ACC112 (cell line): Measurements from ENCODE around the gene PAF1.
A peak's percentile ranks its signal among the peaks of the same experiment; 100 is the strongest.

ENCODE experiments used
- H2AFZ ChIP-seq: fragments of 200-600 bp; sonication (generic); one replicate; pipeline ENCODE4 v1.6.0; 2017; ENCODE audit warnings: antibody characterized with exemption, low read length; ENCODE audit not compliant: unreplicated experiment
- H3K27ac ChIP-seq: fragments of 200-600 bp; sonication (generic); 2 replicates; pipeline ENCODE4 v1.5.1; 2014; ENCODE audit warnings: low read depth, mild to moderate bottlenecking, antibody characterized with exemption, low read length, moderate library complexity
- H3K27me3 ChIP-seq: fragments of 200-600 bp; sonication (generic); 2 replicates; pipeline ENCODE4 v1.6.1; 2014; ENCODE audit warnings: mild to moderate bottlenecking, antibody characterized with exemption, low read length, moderate library complexity, mixed read lengths; ENCODE audit not compliant: insufficient read depth
- H3K36me3 ChIP-seq: fragments of 200-600 bp; sonication (generic); 2 replicates; pipeline ENCODE4 v1.6.1; 2016; ENCODE audit warnings: mild to moderate bottlenecking, antibody characterized with exemption, low read length, moderate library complexity, mixed read lengths; ENCODE audit not compliant: insufficient read depth
- H3K4me1 ChIP-seq: fragments of 200-600 bp; sonication (generic); one replicate; pipeline ENCODE4 v1.6.1; 2016; ENCODE audit warnings: low read length, mixed read lengths; ENCODE audit not compliant: insufficient read depth, unreplicated experiment, control insufficient read depth
- H3K4me3 ChIP-seq: fragments of 200-600 bp; sonication (generic); 2 replicates; pipeline ENCODE4 v1.5.1; 2014; ENCODE audit warnings: mild to moderate bottlenecking, low read depth, low read length
- H3K79me2 ChIP-seq: fragments of 200-600 bp; sonication (generic); one replicate; pipeline ENCODE4 v1.6.0; 2016; ENCODE audit warnings: low read length; ENCODE audit not compliant: control insufficient read depth, unreplicated experiment, insufficient read depth

Gene PAF1

GRCh38 chr19:39410017-39410830, 19.3 kb upstream of the PAF1 start:
- peaks cover 22% of the 10 kb centered on the region for H3K4me1 ChIP-seq
- H3K27ac ChIP-seq = peak overlapping the region; percentile 98
- H3K4me3 ChIP-seq = peak overlapping the region; percentile 82
- H3K79me2 ChIP-seq = peaks cover 39% of the 10 kb centered on the region
- H3K36me3 ChIP-seq = peaks cover 17% of the 10 kb centered on the region; the same call in 1 of the 2 replicates
- H3K27me3 ChIP-seq = no peaks in the 10 kb centered on the region
- no peak overlapping the region for H2AFZ ChIP-seq

- Histone ChIP-seq H3K36me3 (peaks cover 17% of the 10 kb centered on the region; the same call in 1 of the 2 replicates), H3K4me3 (peak overlapping the region; percentile 82), H3K27ac (peak overlapping the region; percentile 98), H2AFZ (no peak overlapping the region), H3K27me3 (no peaks in the 10 kb centered on the region), H3K4me1 (peaks cover 21% of the 10 kb centered on the region), H3K79me2 (peaks cover 33% of the 10 kb centered on the region)
Measured at GRCh38 chr19:39409208-39410016, 18.5 kb upstream of the PAF1 start.

GRCh38 chr19:39408392-39409207, 17.7 kb upstream of the PAF1 start:
- H3K27ac ChIP-seq = peak overlapping the region; percentile 98
- peaks cover 14% of the 10 kb centered on the region for H3K4me1 ChIP-seq
- H3K79me2 ChIP-seq = peaks cover 27% of the 10 kb centered on the region
- peak overlapping the region; percentile 82 for H3K4me3 ChIP-seq
- peaks cover 17% of the 10 kb centered on the region; the same call in 1 of the 2 replicates for H3K36me3 ChIP-seq
- no peak overlapping the region for H2AFZ ChIP-seq
- H3K27me3 ChIP-seq = no peaks in the 10 kb centered on the region

- peak overlapping the region; percentile 98 for H3K27ac ChIP-seq
- peaks cover 27% of the 10 kb centered on the region for H3K79me2 ChIP-seq
- H2AFZ ChIP-seq = no peak overlapping the region
- peaks cover 19% of the 10 kb centered on the region for H3K4me1 ChIP-seq
- no peaks in the 10 kb centered on the region for H3K27me3 ChIP-seq
- peak overlapping the region; percentile 82 for H3K4me3 ChIP-seq
- H3K36me3 ChIP-seq = peaks cover 17% of the 10 kb centered on the region; the same call in 1 of the 2 replicates
Measured at GRCh38 chr19:39407660-39408391, 16.9 kb upstream of the PAF1 start.

- Histone ChIP-seq H3K27ac (peak overlapping the region; percentile 98), H3K27me3 (no peaks in the 10 kb centered on the region), H3K4me1 (peaks cover 22% of the 10 kb centered on the region), H3K79me2 (peaks cover 27% of the 10 kb centered on the region), H2AFZ (no peak overlapping the region), H3K36me3 (peaks cover 17% of the 10 kb centered on the region; the same call in 1 of the 2 replicates), H3K4me3 (peak overlapping the region; percentile 82)
Measured at GRCh38 chr19:39407410-39407659, 16.4 kb upstream of the PAF1 start.

- H3K36me3 ChIP-seq = peaks cover 17% of the 10 kb centered on the region; the same call in 1 of the 2 replicates
- H3K27me3 ChIP-seq = no peaks in the 10 kb centered on the region
- H3K4me1 ChIP-seq = peaks cover 27% of the 10 kb centered on the region
- no peak within 1 kb of the TSS for H2AFZ ChIP-seq
- H3K79me2 ChIP-seq = peaks cover 27% of the 10 kb centered on the region
- H3K27ac ChIP-seq = peak within 1 kb of the TSS; percentile 98
- peak within 1 kb of the TSS; percentile 82 for H3K4me3 ChIP-seq
Measured at GRCh38 chr19:39406656-39407409, 15.9 kb upstream of the PAF1 start, which contains the start of gene ZFP36. TSS of gene ZFP36 (plus strand) at chr19:39406847. CDS start at chr19:39406905, 58 bp downstream.

- peaks cover 27% of the 10 kb centered on the region for H3K79me2 ChIP-seq
- no peaks in the 10 kb centered on the region for H3K27me3 ChIP-seq
- peaks cover 17% of the 10 kb centered on the region; the same call in 1 of the 2 replicates for H3K36me3 ChIP-seq
- H3K27ac ChIP-seq = peak overlapping the region; percentile 69
- no peak overlapping the region for H2AFZ ChIP-seq
- peaks cover 30% of the 10 kb centered on the region for H3K4me1 ChIP-seq
- H3K4me3 ChIP-seq = peak overlapping the region; percentile 82
Measured at GRCh38 chr19:39405958-39406655, 15.2 kb upstream of the PAF1 start.

- peaks cover 27% of the 10 kb centered on the region for H3K4me1 ChIP-seq
- H3K79me2 ChIP-seq = peaks cover 27% of the 10 kb centered on the region
- no peaks in the 10 kb centered on the region for H3K27me3 ChIP-seq
- peaks cover 17% of the 10 kb centered on the region; the same call in 1 of the 2 replicates for H3K36me3 ChIP-seq
- peak overlapping the region; percentile 69; the same call in 1 of the 2 replicates for H3K27ac ChIP-seq
- H3K4me3 ChIP-seq = no peak overlapping the region; the same call in 1 of the 2 replicates
- no peak overlapping the region for H2AFZ ChIP-seq
Measured at GRCh38 chr19:39405261-39405957, 14.5 kb upstream of the PAF1 start.
